T47D (cell line): ENCODE results near the gene ASCL5.

Experiments used
- DNase-seq, 2 experiments: peaks; one replicate each; pipeline versions ENCODE4 v3.0.0 to v3.0.0-alpha.2; 2011 to 2012; ENCODE audit warnings: low read depth in 1 of 2, low spot score in 1 of 2
- JUND ChIP-seq: IDR thresholded peaks from 2 replicates; pipeline ENCODE4 v1.6.1; 2012; ENCODE audit warnings: low read depth
- in situ Hi-C: cut with HindIII; loops from 2 replicates; pipeline ENCODE4 v1.10.0; 2016; ENCODE audit warnings: low sequenced_read_pairs, low pct_unique_long_range_greater_than_20kb

The ASCL5 gene

GRCh38 chr1:201145816-201146215 lies 18.8 kb upstream of the ASCL5 start:
- no peak for DNase-seq
- no peak for TF ChIP-seq JUND
- in situ Hi-C loops = no loop called here

DNA sequence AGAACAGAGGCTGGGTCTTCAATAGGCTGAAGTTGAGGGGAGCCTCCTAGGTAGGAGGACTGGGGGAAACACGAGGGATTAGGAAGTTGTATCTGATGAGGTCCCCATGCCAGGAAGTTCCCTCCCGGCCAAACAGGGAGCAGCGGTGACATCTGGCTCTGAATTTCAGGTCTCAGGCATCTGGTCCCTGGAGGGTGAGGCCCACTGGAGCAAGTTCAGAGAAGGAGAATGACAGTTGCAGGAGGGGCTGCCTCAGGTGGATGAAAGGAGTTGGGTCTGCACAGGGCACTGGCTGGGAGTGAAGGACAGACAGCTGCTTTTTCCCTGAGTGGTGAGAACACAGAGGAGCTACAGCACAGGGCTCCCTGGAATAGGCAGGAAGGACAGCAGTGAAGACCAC lies 18.1 kb upstream of the ASCL5 start:
- DNase-seq = no peak
- in situ Hi-C loops = no loop called here
- no peak for TF ChIP-seq JUND

GRCh38 chr1:201144701-201145100 lies 17.7 kb upstream of the ASCL5 start:
- in situ Hi-C loops = no loop called here
- no peak for TF ChIP-seq JUND
- DNase-seq = no peak

- in situ Hi-C loops = no loop called here
- TF ChIP-seq JUND = no peak
- no peak for DNase-seq
These were observed 17.0 kb upstream of the ASCL5 start for GRCh38 chr1:201143726-201144635.

DNA sequence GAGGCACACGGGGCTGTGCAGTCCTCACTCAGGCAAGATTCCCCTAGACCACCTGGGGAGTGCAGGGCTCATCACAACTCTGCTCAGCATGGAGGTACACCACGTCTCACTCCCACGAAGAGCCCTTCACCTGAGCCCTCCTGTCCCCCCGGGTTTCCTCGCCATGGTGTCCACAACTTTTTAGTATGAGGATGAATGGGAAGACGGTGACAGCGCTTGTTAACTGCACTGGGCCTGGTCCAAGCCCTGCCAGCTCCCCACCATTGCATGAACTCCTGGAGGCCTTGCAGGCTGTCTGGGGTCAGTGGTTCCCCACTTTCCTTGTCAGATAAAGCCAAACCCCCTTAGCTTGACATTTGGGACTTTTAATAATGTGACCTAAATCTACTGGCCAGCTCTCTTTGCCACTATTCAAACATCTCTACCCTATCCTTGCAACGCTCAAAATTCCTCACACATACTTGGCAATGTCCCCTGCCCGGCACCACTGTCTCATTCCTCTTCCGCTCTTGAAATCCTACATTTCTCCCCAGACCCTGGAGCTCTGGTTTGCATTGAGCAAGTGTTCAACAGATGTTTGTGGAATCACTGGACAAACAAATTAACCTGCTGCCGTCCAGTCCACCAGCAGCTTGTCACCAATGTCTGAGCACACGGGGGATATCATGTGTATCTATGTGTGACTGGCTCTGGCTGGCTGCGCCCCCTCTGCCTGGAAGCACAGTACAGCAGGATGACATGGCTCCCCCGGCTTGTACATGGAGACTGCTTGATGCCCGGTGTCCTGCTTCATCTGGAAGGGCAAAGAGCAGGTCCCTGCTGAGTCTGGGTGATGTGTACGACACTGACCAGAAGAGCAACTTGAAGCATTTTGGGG lies 16.1 kb upstream of the ASCL5 start:
- TF ChIP-seq JUND = no peak
- in situ Hi-C loops = no loop called here
- DNase-seq = no peak

- DNase-seq = no peak
- no peak for TF ChIP-seq JUND
- in situ Hi-C loops = no loop called here
These were observed 15.2 kb upstream of the ASCL5 start for GRCh38 chr1:201142011-201142848.

- no peak for TF ChIP-seq JUND
- in situ Hi-C loops = no loop called here
- DNase-seq = no peak
These were observed 14.4 kb upstream of the ASCL5 start for GRCh38 chr1:201141418-201141817.

DNA sequence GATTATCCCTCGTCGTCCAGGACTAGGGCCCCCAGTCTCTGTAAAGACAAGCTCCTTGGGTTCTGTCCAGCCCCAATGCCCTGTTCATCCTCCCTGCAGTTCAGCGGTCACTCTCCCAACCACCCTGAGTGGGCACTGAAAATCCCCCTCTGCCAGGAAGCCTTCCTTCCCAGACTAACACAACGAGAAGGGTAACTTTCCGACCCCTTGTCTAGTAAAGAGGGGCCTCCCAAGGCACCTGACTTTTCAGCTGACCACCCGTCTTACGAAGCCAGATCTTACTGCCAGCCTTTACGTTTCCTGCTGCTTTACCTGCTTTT lies 13.9 kb upstream of the ASCL5 start:
- in situ Hi-C loops = no loop called here
- no peak for DNase-seq
- no peak for TF ChIP-seq JUND

- in situ Hi-C loops = no loop called here
- DNase-seq = no peak
- no peak for TF ChIP-seq JUND
These were observed 13.4 kb upstream of the ASCL5 start for GRCh38 chr1:201140235-201140940.

- no peak for TF ChIP-seq JUND
- no peak for DNase-seq
- in situ Hi-C loops = no loop called here
These were observed 12.8 kb upstream of the ASCL5 start for GRCh38 chr1:201139756-201140155.

DNA sequence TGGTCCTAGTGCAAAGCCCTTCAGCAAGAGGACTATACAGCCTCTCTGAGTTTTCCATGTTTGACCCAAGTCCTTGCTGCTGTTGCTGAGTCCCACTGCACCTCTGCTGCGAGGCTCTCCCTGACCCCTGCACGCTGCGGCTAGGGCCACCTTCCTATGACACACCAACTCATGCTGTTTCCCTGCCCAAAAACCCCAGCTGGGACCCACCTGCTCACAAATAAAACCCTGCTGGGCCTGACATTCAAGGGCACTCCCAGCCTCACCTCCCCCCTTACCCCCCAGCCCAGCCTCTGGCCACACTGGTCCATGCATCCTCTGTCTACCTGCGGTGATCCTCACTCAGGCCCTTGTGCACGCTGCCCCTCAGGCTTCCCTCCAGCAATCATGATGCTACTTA lies 12.3 kb upstream of the ASCL5 start:
- no peak for TF ChIP-seq JUND
- in situ Hi-C loops = no loop called here
- DNase-seq = no peak

DNA sequence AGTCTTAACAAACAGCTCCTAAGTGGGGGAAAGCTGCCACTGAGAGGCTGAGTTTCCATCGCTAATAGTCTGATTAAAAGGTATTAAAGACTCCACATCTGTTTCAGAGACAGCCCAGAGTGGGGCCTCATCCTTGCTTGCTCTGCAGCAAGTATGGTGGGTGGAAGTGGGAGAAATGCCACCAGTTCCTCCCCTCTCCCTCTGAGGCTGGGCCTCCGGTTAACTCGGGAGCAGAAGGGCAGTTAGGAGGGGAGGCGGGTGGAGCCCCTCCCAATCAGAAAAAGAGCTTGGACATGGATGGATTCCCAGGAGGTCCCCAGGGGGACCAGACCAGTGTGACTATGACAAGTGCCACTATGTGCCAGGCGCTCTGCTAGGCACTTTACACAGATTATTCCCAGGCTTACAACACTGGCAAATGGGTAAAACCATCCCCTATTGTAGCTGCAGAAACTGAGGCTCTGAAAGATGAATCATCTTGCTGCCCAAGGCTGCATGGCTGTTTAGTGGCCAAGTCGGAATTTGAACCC lies 11.4 kb upstream of the ASCL5 start:
- no peak for TF ChIP-seq JUND
- in situ Hi-C loops = no loop called here
- no peak for DNase-seq
